Aorta (tissue), 5 donors: Measurements from ENCODE around the gene ARHGEF38. TPM values are rescaled to one million over a fixed set of nuclear protein-coding genes. Genes with fewer than 3 reads are reported as not detected.

ENCODE experiments used
- ATAC-seq: fragments of 200-7000 bp; cut with Tn5 transposase; one replicate; pipeline ENCODE4 v1.9.1; 2022; ENCODE audit warnings: moderate library complexity; ENCODE audit not compliant: low FRiP score
- DNase-seq, 2 donors: peaks; one replicate each; pipeline ENCODE4 v3.0.0-alpha.2; 2020
- H3K27ac ChIP-seq, 2 donors: one replicate each; pipeline ENCODE4 v1.5.1; 2013; ENCODE audit warnings: low read length in 2 of 2, mild to moderate bottlenecking in 2 of 2, moderate library complexity in 2 of 2, control low read depth in 1 of 2, inconsistent platforms in 1 of 2, low read depth in 1 of 2
- H3K27me3 ChIP-seq, 2 donors: one replicate each; pipeline ENCODE4 v1.6.1; 2013; ENCODE audit warnings: control low read depth in 1 of 2, low read length in 1 of 2, mild to moderate bottlenecking in 1 of 2, moderate library complexity in 1 of 2; ENCODE audit not compliant: insufficient read depth in 2 of 2, control insufficient read depth in 1 of 2
- H3K36me3 ChIP-seq, 2 donors: one replicate each; pipeline ENCODE4 v1.6.1; 2013; ENCODE audit warnings: control low read depth in 1 of 2, low read length in 1 of 2, mild to moderate bottlenecking in 1 of 2; ENCODE audit not compliant: insufficient read depth in 2 of 2, control insufficient read depth in 1 of 2
- H3K4me1 ChIP-seq, 2 donors: one replicate each; pipeline ENCODE4 v1.6.1; 2013; ENCODE audit warnings: low read length in 2 of 2, control low read depth in 1 of 2, mild to moderate bottlenecking in 1 of 2, moderate library complexity in 1 of 2; ENCODE audit not compliant: insufficient read depth in 2 of 2, control insufficient read depth in 1 of 2
- H3K4me3 ChIP-seq, 2 donors: one replicate each; pipeline ENCODE4 v1.5.1; 2013; ENCODE audit warnings: low read length in 2 of 2, control low read depth in 1 of 2, mild to moderate bottlenecking in 1 of 2
- H3K9me3 ChIP-seq: one replicate; pipeline ENCODE4 v1.6.1; 2013; ENCODE audit warnings: mild to moderate bottlenecking, low read length; ENCODE audit not compliant: control insufficient read depth
- WGBS, 2 donors: extraction: QIAGEN DNeasy Blood & Tissue Kit; methylation state at CpG; one replicate each; pipeline ENCODE4 v1.1.7; 2013; 5-methylcytosine and 5-hydroxymethylcytosine counted together
- intact Hi-C, 2 donors: fragments of 100-400 bp; cut with DNase I; formaldehyde crosslinking; loops; one replicate each; pipeline versions ENCODE4 v1.14.2 to v1.15.0; 2022
- polyA plus RNA-seq, 2 donors: library from polyadenylated mRNA; stranded (reverse); fragments of 200-250 nt; gene quantifications; one replicate each; pipeline ENCODE4 v1.2.3, GENCODE V29; 2013
- total RNA-seq, 2 donors: library from RNA; stranded (reverse); fragmentation: NEBNext Ultra II Directional; extraction: Animal tissue kit (Norgen Biotek cat#: 25700); gene quantifications; one replicate each; pipeline ENCODE4 v1.2.1, GENCODE V29; 2021
- donor health status: healthy with polysubstance abuse.
- donor health status: Bipolar disorder and iron deficiency.
- donor health status: DM: no; HTN: no; CAD: no.
- donor health status: DM: no; HTN: no; CAD: no.
- donor health status: DM: yes; HTN: yes; CAD: no.

The ARHGEF38 gene
- total and polyA plus RNA-seq, 4 donors: 0.75 TPM; not detected in 3

GRCh38 chr4:105547769-105548168, 4.7 kb upstream of the ARHGEF38 start:
- ATAC-seq (no peak), DNase-seq (no peak)
- no peak overlapping the region for H3K4me3 ChIP-seq
- H3K9me3 ChIP-seq: no peaks in the 10 kb centered on the region
- no peaks in the 10 kb centered on the region for H3K36me3 ChIP-seq
- H3K4me1 ChIP-seq: no peaks in the 10 kb centered on the region
- intact Hi-C loops: no loop called here
- H3K27me3 ChIP-seq: no peaks in the 10 kb centered on the region
- no peak overlapping the region for H3K27ac ChIP-seq

DNA sequence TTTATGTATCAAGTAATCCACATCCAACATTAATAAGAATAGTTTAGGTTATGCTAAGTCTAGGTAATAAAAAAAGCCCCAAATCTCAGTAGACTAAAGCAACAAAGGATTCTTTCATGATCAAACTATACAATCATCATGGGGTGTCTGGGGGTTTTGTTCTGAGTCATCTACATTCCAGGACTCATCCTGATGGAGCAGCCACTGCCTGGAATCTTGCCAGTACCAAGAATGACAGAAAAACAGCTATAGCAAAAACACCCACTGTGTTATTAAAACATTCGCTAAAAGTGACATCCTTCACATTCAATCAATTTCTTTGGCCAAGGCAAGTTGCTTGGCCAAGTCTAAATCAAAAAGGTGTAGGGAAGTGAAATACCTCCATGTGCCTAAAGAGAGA, 3.9 kb upstream of the ARHGEF38 start:
- no peak overlapping the region for H3K27ac ChIP-seq
- intact Hi-C loops: no loop called here
- ATAC-seq (no peak), DNase-seq (no peak)
- H3K4me1 ChIP-seq: no peaks in the 10 kb centered on the region
- no peaks in the 10 kb centered on the region for H3K27me3 ChIP-seq
- WGBS, 2 donors: 52 to 57% methylated on average over 1 of the region's 1 CpG
- no peaks in the 10 kb centered on the region for H3K36me3 ChIP-seq
- H3K9me3 ChIP-seq: no peaks in the 10 kb centered on the region
- H3K4me3 ChIP-seq: no peak overlapping the region

- Histone ChIP-seq H3K27ac (no peak overlapping the region), H3K4me1 (no peaks in the 10 kb centered on the region), H3K4me3 (no peak overlapping the region), H3K36me3 (no peaks in the 10 kb centered on the region), H3K9me3 (no peaks in the 10 kb centered on the region), H3K27me3 (no peaks in the 10 kb centered on the region)
- WGBS, 2 donors: 72 to 75% methylated on average over 3 of the region's 3 CpGs
- ATAC-seq (no peak), DNase-seq (no peak)
- intact Hi-C loops: no loop called here
Observed at GRCh38 chr4:105550641-105551040, 1.8 kb upstream of the ARHGEF38 start.

- WGBS, 2 donors: 49 to 51% methylated on average over 4 of the region's 4 CpGs
Observed at GRCh38 chr4:105555409-105555808, 3.0 kb downstream of the ARHGEF38 start.

DNA sequence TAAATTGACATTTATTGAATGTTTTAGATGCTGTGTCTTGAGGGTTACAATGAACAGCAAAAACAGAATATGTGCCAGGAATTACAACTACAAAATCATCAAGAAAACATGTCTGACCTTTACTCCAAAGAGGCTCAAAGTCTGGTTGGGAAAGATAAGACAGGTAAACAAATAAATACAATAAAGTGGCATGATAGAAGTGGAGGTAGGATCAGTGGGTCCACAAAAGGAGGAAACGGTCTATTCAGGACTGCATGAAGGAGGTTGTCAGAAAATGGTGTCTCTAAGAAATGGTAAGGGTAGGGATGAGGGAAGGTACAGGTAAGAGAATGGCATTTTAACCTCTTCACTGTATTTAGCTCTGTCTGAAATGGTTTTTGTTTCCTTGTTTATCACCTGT, 3.8 kb downstream of the ARHGEF38 start:
- no peak for ATAC-seq

More at GRCh38 chr4:105555409-105555808, 3.0 kb downstream of the ARHGEF38 start:
- intact Hi-C loops: no loop called here
- no peaks in the 10 kb centered on the region for H3K27me3 ChIP-seq
- no peak overlapping the region for H3K27ac ChIP-seq
- H3K4me1 ChIP-seq: no peaks in the 10 kb centered on the region
- DNase-seq: no peak
- no peak for ATAC-seq
- H3K9me3 ChIP-seq: no peaks in the 10 kb centered on the region
- no peaks in the 10 kb centered on the region for H3K36me3 ChIP-seq
- H3K4me3 ChIP-seq: no peak overlapping the region

GRCh38 chr4:105558277-105558676, 5.9 kb downstream of the ARHGEF38 start:
- DNase-seq (no peak), ATAC-seq (no peak)
- Histone ChIP-seq H3K4me1 (no peaks in the 10 kb centered on the region), H3K36me3 (no peaks in the 10 kb centered on the region), H3K9me3 (no peaks in the 10 kb centered on the region), H3K27me3 (no peaks in the 10 kb centered on the region), H3K4me3 (no peak overlapping the region), H3K27ac (no peak overlapping the region)
- intact Hi-C loops: no loop called here
- WGBS, 2 donors: 52 to 59% methylated on average over 3 of the region's 3 CpGs

More for the DNA sequence above, 3.8 kb downstream of the ARHGEF38 start:
- H3K27ac ChIP-seq: no peak overlapping the region
- no peaks in the 10 kb centered on the region for H3K36me3 ChIP-seq
- intact Hi-C loops: no loop called here
- no peaks in the 10 kb centered on the region for H3K9me3 ChIP-seq
- 65 to 71% methylated on average over 1 of the region's 1 CpG for WGBS, 2 donors
- no peak overlapping the region for H3K4me3 ChIP-seq
- DNase-seq: no peak
- no peaks in the 10 kb centered on the region for H3K27me3 ChIP-seq
- no peaks in the 10 kb centered on the region for H3K4me1 ChIP-seq

DNA sequence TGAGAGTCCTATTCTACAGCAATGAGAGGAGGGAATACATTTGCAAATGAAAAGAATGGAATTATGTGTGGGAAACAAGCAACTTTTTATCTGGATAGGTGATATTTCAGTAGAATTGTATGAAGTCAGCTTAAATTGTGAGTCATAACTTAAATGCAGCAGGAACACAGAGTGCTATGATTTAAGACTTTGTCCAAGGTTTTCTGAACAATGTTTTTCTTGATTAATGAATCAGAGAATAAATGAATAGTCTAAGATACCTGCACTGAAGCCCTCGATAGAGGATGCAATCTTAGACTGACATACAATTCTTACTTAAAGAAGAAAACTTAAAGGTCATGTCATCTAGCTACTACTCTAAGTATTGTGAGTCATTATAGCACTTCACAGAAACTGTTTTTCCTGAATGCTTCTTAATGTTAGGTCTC, 8.0 kb downstream of the ARHGEF38 start:
- DNase-seq: no peak
- no peaks in the 10 kb centered on the region for H3K27me3 ChIP-seq
- WGBS, 2 donors: 11% methylated on average over 1 of the region's 1 CpG
- no peak overlapping the region for H3K4me3 ChIP-seq
- intact Hi-C loops: no loop called here
- H3K9me3 ChIP-seq: no peaks in the 10 kb centered on the region
- H3K27ac ChIP-seq: no peak overlapping the region
- no peak for ATAC-seq
- H3K4me1 ChIP-seq: no peaks in the 10 kb centered on the region
- H3K36me3 ChIP-seq: no peaks in the 10 kb centered on the region

DNA sequence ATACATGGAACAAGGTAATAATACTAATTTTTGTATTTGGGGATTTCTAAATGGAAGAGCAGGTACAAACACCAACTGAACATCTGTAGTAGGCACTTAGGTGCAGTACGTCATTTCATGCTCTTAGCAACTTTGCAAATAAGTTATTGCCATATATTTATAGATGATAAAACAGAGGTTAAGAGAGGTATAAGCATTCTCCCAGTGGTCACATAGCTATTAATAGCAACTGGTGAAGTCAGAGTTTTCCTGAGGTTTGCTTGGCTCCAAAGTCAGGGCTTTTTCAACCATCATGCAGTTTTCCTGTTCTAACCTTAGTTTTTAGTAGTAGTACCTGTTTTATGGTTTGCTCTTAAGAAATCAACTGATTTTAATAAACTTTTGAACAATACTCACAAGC, 10.9 kb downstream of the ARHGEF38 start:
- DNase-seq (no peak), ATAC-seq (no peak)
- no peaks in the 10 kb centered on the region for H3K9me3 ChIP-seq
- WGBS, 2 donors: 22 to 29% methylated on average over 1 of the region's 1 CpG
- no peak overlapping the region for H3K27ac ChIP-seq
- H3K4me1 ChIP-seq: no peaks in the 10 kb centered on the region
- no peaks in the 10 kb centered on the region for H3K27me3 ChIP-seq
- H3K36me3 ChIP-seq: no peaks in the 10 kb centered on the region
- intact Hi-C loops: no loop called here
- H3K4me3 ChIP-seq: no peak overlapping the region

- 63 to 65% methylated on average over 1 of the region's 1 CpG for WGBS, 2 donors
- H3K4me1 ChIP-seq: no peaks in the 10 kb centered on the region
Observed at GRCh38 chr4:105568584-105568983, 16.2 kb downstream of the ARHGEF38 start.

More at GRCh38 chr4:105568584-105568983, 16.2 kb downstream of the ARHGEF38 start:
- no peak for DNase-seq
- Histone ChIP-seq H3K36me3 (no peaks in the 10 kb centered on the region), H3K27me3 (no peaks in the 10 kb centered on the region), H3K9me3 (no peaks in the 10 kb centered on the region), H3K4me3 (no peak overlapping the region), H3K27ac (no peak overlapping the region)
- ATAC-seq: no peak
- intact Hi-C loops: no loop called here
